WTC11 (cell line): ENCODE data around the gene IL17RE. TPM values are rescaled to one million over a fixed set of nuclear protein-coding genes. Genes with fewer than 3 reads are reported as not detected.
"Not testable (repeated sequence)": the region's sequence is repeated elsewhere in the genome, so short reads cannot be mapped to it uniquely, and the experiment has no call there.

Experiments
- ATAC-seq: fragments of 200-7000 bp; cut with Tn5 transposase; 2 replicates; pipeline ENCODE4 v1.10.0; 2021; ENCODE audit warnings: mild to moderate bottlenecking, moderate library complexity
- CTCF ChIA-PET: fragments of 300-600 bp; sonication (Branson Sonifier 250); formaldehyde crosslinking; loops from one replicate; lab custom pipeline; 2021; ENCODE audit warnings: antibody characterized with exemption; lab: Charles Lee
- POLR2A ChIA-PET: fragments of 350-600 bp; sonication (Branson Sonifier 250); formaldehyde crosslinking; loops from one replicate; lab custom pipeline; 2021; ENCODE audit warnings: antibody characterized with exemption; lab: Charles Lee
- DNase-seq: peaks from one replicate; pipeline ENCODE4 v3.0.0; 2021; ENCODE audit warnings: low spot score
- H3K27ac Mint-ChIP-seq: 2 replicates; pipeline ENCODE4 v1.8.0; 2021; ENCODE audit warnings: mixed read lengths
- H3K27me3 Mint-ChIP-seq: 2 replicates; pipeline ENCODE4 v1.8.0; 2021; ENCODE audit warnings: low read depth, mild to moderate bottlenecking, moderate library complexity, mixed read lengths
- H3K36me3 Mint-ChIP-seq: 2 replicates; pipeline ENCODE4 v1.8.0; 2021; ENCODE audit warnings: mixed read lengths
- H3K4me1 Mint-ChIP-seq: 2 replicates; pipeline ENCODE4 v1.8.0; 2022; ENCODE audit warnings: mixed read lengths
- H3K4me3 Mint-ChIP-seq: 2 replicates; pipeline ENCODE4 v1.8.0; 2021; ENCODE audit warnings: mild to moderate bottlenecking, moderate library complexity, mixed read lengths
- H3K9me3 Mint-ChIP-seq: 2 replicates; pipeline ENCODE4 v1.8.0; 2021; ENCODE audit warnings: mixed read lengths
- ATF2 ChIP-seq: sonication (generic); formaldehyde crosslinking; IDR thresholded peaks from 2 replicates; pipeline ENCODE4 v1.8.1; 2022; ENCODE audit warnings: low read depth, missing genetic modification reagents, borderline replicate concordance
- E2F1 ChIP-seq: sonication (generic); formaldehyde crosslinking; IDR thresholded peaks from 2 replicates; pipeline ENCODE4 v1.8.0; 2022; ENCODE audit warnings: mild to moderate bottlenecking, missing genetic modification reagents
- ERG ChIP-seq: fragments of 250-450 bp; sonication (Bioruptor Pico); IDR thresholded peaks from 2 replicates; pipeline ENCODE4 v1.8.0; 2021; ENCODE audit warnings: mild to moderate bottlenecking
- FOXJ3 ChIP-seq: sonication (generic); formaldehyde crosslinking; IDR thresholded peaks from 2 replicates; pipeline ENCODE4 v1.9.0; 2021; ENCODE audit warnings: missing genetic modification reagents, mild to moderate bottlenecking, borderline replicate concordance
- JAZF1 ChIP-seq: fragments of 250-450 bp; sonication (Bioruptor Pico); IDR thresholded peaks from 2 replicates; pipeline ENCODE4 v1.9.0; 2021; ENCODE audit warnings: moderate library complexity, mild to moderate bottlenecking, inconsistent platforms
- MXD4 ChIP-seq: fragments of 250-450 bp; sonication (Bioruptor Pico); IDR thresholded peaks from 2 replicates; pipeline ENCODE4 v1.8.0; 2021; ENCODE audit warnings: mild to moderate bottlenecking, moderate library complexity, borderline replicate concordance
- SMAD3 ChIP-seq: sonication (generic); formaldehyde crosslinking; IDR thresholded peaks from 2 replicates; pipeline ENCODE4 v1.8.0; 2022; ENCODE audit warnings: missing genetic modification reagents, mild to moderate bottlenecking, borderline replicate concordance
- SP1 ChIP-seq: sonication (generic); formaldehyde crosslinking; conservative IDR thresholded peaks from 2 replicates; pipeline ENCODE4 v1.8.1; 2022; ENCODE audit warnings: missing genetic modification reagents
- TEAD1 ChIP-seq: sonication (generic); formaldehyde crosslinking; IDR thresholded peaks from 2 replicates; pipeline ENCODE4 v1.8.0; 2022; ENCODE audit warnings: mild to moderate bottlenecking, missing genetic modification reagents
- USF2 ChIP-seq: sonication (generic); formaldehyde crosslinking; IDR thresholded peaks from 2 replicates; pipeline ENCODE4 v1.8.1; 2023; ENCODE audit warnings: mild to moderate bottlenecking, missing genetic modification reagents, moderate library complexity
- ZMAT4 ChIP-seq: fragments of 250-450 bp; sonication (Bioruptor Pico); IDR thresholded peaks from 2 replicates; pipeline ENCODE4 v1.9.0; 2021; ENCODE audit warnings: mild to moderate bottlenecking
- ZNF281 ChIP-seq: sonication (generic); formaldehyde crosslinking; IDR thresholded peaks from 2 replicates; pipeline ENCODE4 v1.8.0; 2023; ENCODE audit warnings: mild to moderate bottlenecking, missing genetic modification reagents
- ZNF396 ChIP-seq: fragments of 250-450 bp; sonication (Bioruptor Pico); IDR thresholded peaks from 2 replicates; pipeline ENCODE4 v1.8.0; 2021; ENCODE audit warnings: mild to moderate bottlenecking, moderate library complexity, borderline replicate concordance
- total RNA-seq: library from RNA; stranded (reverse); gene quantifications from 3 replicates; pipeline ENCODE4 v1.2.3, GENCODE V29; 2021

The IL17RE gene
- total RNA-seq, 1 experiment from 2014 or later: 4.2 TPM

- DNase-seq: no peak
- Mint-ChIP-seq H3K4me3 (no peak overlapping the region), H3K9me3 (no peaks in the 10 kb centered on the region), H3K4me1 (no peaks in the 10 kb centered on the region), H3K27me3 (peaks cover 5% of the 10 kb centered on the region; the same call in 1 of the 2 replicates), H3K27ac (no peak overlapping the region)
- TF ChIP-seq ZNF281 (CRISPR knock-in tag) (no peak), E2F1 (CRISPR knock-in tag) (no peak), TEAD1 (no peak), ZMAT4 (CRISPR knock-in tag) (no peak), USF2 (no peak)
- TF ChIP-seq, all 79 proteins: peak for 0
- ChIA-PET CTCF (interaction anchor here (1.6 kb wide), 1 partner anchor 49 kb away, joined by 5 read pairs; no protein-coding TSS in a partner anchor), POLR2A (no interaction called here)
- ATAC-seq: no peak
- H3K36me3 Mint-ChIP-seq: no peaks in the 10 kb centered on the region
These were observed 27.2 kb upstream of the IL17RE start for GRCh38 chr3:9875448-9875847.

GRCh38 chr3:9876255-9876654, 26.4 kb upstream of the IL17RE start:
- ChIA-PET CTCF (interaction anchor here (1.6 kb wide), 2 partner anchors 49 to 57 kb away, joined by 3 to 5 read pairs; no protein-coding TSS in a partner anchor), POLR2A (interaction anchor here (0.6 kb wide), 1 partner anchor 104 kb away, joined by 6 read pairs; no protein-coding TSS in a partner anchor)
- ATAC-seq, H3K27me3 Mint-ChIP-seq, H3K4me1 Mint-ChIP-seq, H3K4me3 Mint-ChIP-seq, H3K27ac Mint-ChIP-seq, H3K9me3 Mint-ChIP-seq, H3K36me3 Mint-ChIP-seq, DNase-seq: not testable (repeated sequence)

GRCh38 chr3:9876991-9877390, 25.7 kb upstream of the IL17RE start:
- ATAC-seq (0 out of 2 replicates have a peak, but pooled peaks have one; percentile 18), DNase-seq (no peak)
- Mint-ChIP-seq H3K9me3 (no peaks in the 10 kb centered on the region), H3K27ac (no peak overlapping the region), H3K36me3 (no peaks in the 10 kb centered on the region), H3K4me3 (no peak overlapping the region), H3K27me3 (peaks cover 5% of the 10 kb centered on the region; the same call in 1 of the 2 replicates)
- ChIA-PET CTCF (interaction anchor here (0.9 to 1.6 kb wide), 2 partner anchors 56 to 69 kb away, joined by 3 to 4 read pairs; no protein-coding TSS in a partner anchor), POLR2A (interaction anchor here (0.7 kb wide), 1 partner anchor 114 kb away, joined by 6 read pairs; no protein-coding TSS in a partner anchor)
- TF ChIP-seq E2F1 (CRISPR knock-in tag): no peak
- TF ChIP-seq JAZF1: no peak
- TF ChIP-seq, all 79 proteins: peak for 0
- no peaks in the 10 kb centered on the region for H3K4me1 Mint-ChIP-seq

GRCh38 chr3:9878700-9879099, 23.9 kb upstream of the IL17RE start:
- Mint-ChIP-seq H3K9me3 (no peaks in the 10 kb centered on the region), H3K4me3 (no peak overlapping the region), H3K27ac (no peak overlapping the region), H3K4me1 (no peaks in the 10 kb centered on the region), H3K36me3 (no peaks in the 10 kb centered on the region), H3K27me3 (peaks cover 5% of the 10 kb centered on the region; the same call in 1 of the 2 replicates)
- ChIA-PET POLR2A (interaction anchor here (0.6 kb wide), 1 partner anchor 41 kb away, joined by 3 read pairs; no protein-coding TSS in a partner anchor), CTCF (interaction anchor here (1.1 kb wide), 1 partner anchor 55 kb away, joined by 3 read pairs; the partner anchor contains the start of gene CRELD1)
- no peak for ATAC-seq
- no peak for DNase-seq
- TF ChIP-seq ZNF396 (CRISPR knock-in tag) (no peak), USF2 (no peak), MXD4 (CRISPR knock-in tag) (no peak), ERG (CRISPR knock-in tag) (no peak), SMAD3 (CRISPR knock-in tag) (no peak), ATF2 (CRISPR knock-in tag) (no peak), SP1 (CRISPR knock-in tag) (no peak), FOXJ3 (CRISPR knock-in tag) (no peak)
